Measurements from ENCODE around the gene PTPRA. TPM values are rescaled to one million over a fixed set of nuclear protein-coding genes. Genes with fewer than 3 reads are reported as not detected.
A peak's percentile ranks its signal among the peaks of the same experiment; 100 is the strongest.

The PTPRA gene
- total and polyA plus RNA-seq, 2 of the 13 experiments (the other 11 are each of a cell fraction or from before 2014, with no cell fraction given) = 47.2 to 127 TPM

DNA sequence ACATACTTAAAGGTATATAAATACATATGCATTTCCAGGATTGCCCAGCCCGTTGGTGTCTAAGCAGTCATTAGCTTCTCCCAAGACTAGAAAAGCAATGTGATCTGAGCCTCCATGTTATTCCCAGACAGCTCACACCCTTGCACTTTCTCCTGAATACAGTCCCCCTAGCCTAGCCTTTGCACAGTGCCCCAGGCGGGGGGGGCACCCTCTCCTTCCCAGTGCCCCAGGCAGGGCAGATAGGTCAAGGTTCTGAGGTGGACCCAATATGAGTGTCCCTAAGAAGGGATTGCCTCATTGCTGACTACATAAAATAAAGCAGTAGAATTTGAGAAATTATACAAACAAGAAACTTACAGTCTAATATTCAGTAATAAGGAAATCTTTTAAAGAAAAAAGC is 154.7 kb downstream of the PTPRA start (continued):
- peak; percentile 84 for TF ChIP-seq PATZ1 (CRISPR knock-in tag; IDR thresholded peaks at IDR 0.05)

DNA sequence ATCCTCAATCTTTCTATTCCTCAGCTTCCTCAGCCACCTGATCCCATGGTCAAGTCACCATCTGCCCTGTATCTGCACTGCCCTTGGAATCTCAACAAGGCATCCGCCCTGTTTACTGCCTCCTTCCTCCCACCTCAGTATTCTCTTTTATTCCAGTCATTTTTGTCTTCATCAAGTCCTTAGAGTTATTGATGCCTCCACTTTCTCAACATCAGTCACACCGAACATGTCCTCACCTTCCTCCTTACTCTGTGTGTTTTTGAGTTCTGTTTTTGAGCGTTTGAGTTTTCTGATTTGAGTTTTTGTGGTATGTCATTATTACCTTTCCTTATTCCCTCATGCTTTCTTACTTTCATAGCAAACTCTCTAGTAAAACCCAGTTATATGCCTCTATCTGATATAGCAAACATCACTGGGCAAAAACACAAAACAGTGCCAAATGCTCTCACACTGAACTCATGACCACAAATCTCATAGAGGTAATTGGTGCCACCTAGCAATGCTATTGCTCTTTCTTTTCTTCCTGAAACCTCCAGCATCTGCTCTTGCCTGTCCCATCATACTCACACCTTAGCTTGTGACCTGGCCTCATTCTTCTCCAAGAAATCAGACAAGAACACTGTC is 158.4 kb downstream of the PTPRA start:
- POLR2A ChIA-PET = interaction anchor here (1.4 kb wide), 1 partner anchor 15 kb away, joined by 3 read pairs; no protein-coding TSS in a partner anchor
- Histone ChIP-seq H3K36me3 (replicated peaks in 1 of 2; ENCODE audit: control insufficient read depth in 1 of 2, insufficient read depth in 2 of 2, low read length in 2 of 2) (peaks cover 45 to 68% of the 10 kb centered on the region in 2 experiments), H3K9me3 (ENCODE audit: low read length) (no peaks in the 10 kb centered on the region), H3K27me3 (ENCODE audit: control insufficient read depth in 1 of 2, insufficient read depth in 2 of 2, low read length in 2 of 2) (no peaks in the 10 kb centered on the region), H2AFZ (ENCODE audit: low read length) (no peak overlapping the region), H3K79me2 (ENCODE audit: insufficient read depth, low read length) (no peaks in the 10 kb centered on the region), H3K4me1 (ENCODE audit: insufficient read depth, low read length) (peaks cover 20% of the 10 kb centered on the region), H4K20me1 (ENCODE audit: insufficient read depth, low read length) (no peaks in the 10 kb centered on the region), H3K27ac (ENCODE audit: extremely low read length, insufficient read depth, low read length) (no peak overlapping the region), H3K9ac (ENCODE audit: insufficient read depth, low read depth, low read length) (no peak overlapping the region), H3K4me2 (ENCODE audit: low read depth, low read length) (no peak overlapping the region), H3K4me3 (replicated peaks in 1 of 3; ENCODE audit: insufficient read depth in 1 of 3, low read depth in 2 of 3, low read length in 3 of 3) (no peak overlapping the region)
- in situ Hi-C loops (cut with HindIII; ENCODE audit: extremely low pct_ligation_motif_present, low pct_unique_long_range_greater_than_20kb) (no loop called here), intact Hi-C loops (cut with micrococcal nuclease; ENCODE audit: unreplicated experiment) (no loop called here)
- no peak for ATAC-seq
- CTCF ChIA-PET (ENCODE audit: low intra/inter-chr PET ratio, low total read pairs) = no interaction called here
- WGBS (ENCODE audit: low lambda C conversion rate) = 95% methylated on average over 3 of the region's 3 CpGs
- TF ChIP-seq EEA1 (CRISPR knock-in tag; IDR thresholded peaks at IDR 0.05; ENCODE audit: borderline replicate concordance) (no peak), MTA1 (CRISPR knock-in tag; IDR thresholded peaks at IDR 0.05; ENCODE audit: borderline replicate concordance) (no peak), TBX3 (IDR thresholded peaks at IDR 0.05; ENCODE audit: borderline replicate concordance) (no peak), ZNF557 (CRISPR knock-in tag; IDR thresholded peaks at IDR 0.05) (no peak), ZNF432 (CRISPR knock-in tag; IDR thresholded peaks at IDR 0.05; ENCODE audit: borderline replicate concordance) (no peak), HMGXB4 (CRISPR knock-in tag; IDR thresholded peaks at IDR 0.05; ENCODE audit: borderline replicate concordance in 1 of 2, low read depth in 1 of 2) (no peak), ZNF331 (CRISPR knock-in tag; IDR thresholded peaks at IDR 0.05) (no peak)
- no TSS peak for BruUV-seq (replicated peaks)
- peak; percentile 21 for FAIRE-seq
- no peak for DNase-seq (ENCODE audit: low spot score)
